GM12891 (cell line): ENCODE measurements around the gene C11orf54.

Experiments
- POLR2A ChIP-seq: IDR thresholded peaks from 2 replicates; pipeline ENCODE4 v1.6.1; 2011; ENCODE audit warnings: low read depth, low read length, control low read depth
- POLR2AphosphoS5 ChIP-seq: IDR thresholded peaks from 2 replicates; pipeline ENCODE4 v1.6.1; 2011; ENCODE audit warnings: low read depth, low read length, control low read depth
- TAF1 ChIP-seq: IDR thresholded peaks from 2 replicates; pipeline ENCODE4 v1.6.1; 2011; ENCODE audit warnings: low read depth, low read length, control low read depth

- TF ChIP-seq POLR2A (peak; percentile 50; the same call in 1 of the 2 replicates), POLR2AphosphoS5 (no peak; the same call in 1 of the 2 replicates), TAF1 (no peak)
Measured at GRCh38 chr11:93727985-93728791, 13.3 kb upstream of the C11orf54 start.
